RWPE2 (cell line): ENCODE data around the gene KIAA1671.

ENCODE experiments used
- ATAC-seq: fragments of 200-7000 bp; cut with Tn5 transposase; 3 replicates; pipeline ENCODE4 v1.9.1; 2021; ENCODE audit warnings: low read depth
- DNase-seq: peaks from one replicate; pipeline ENCODE4 v3.0.0-alpha.2; 2020; ENCODE audit warnings: low spot score
- H3K27ac ChIP-seq: fragments of 450-650 bp; 2 replicates; pipeline ENCODE4 v1.5.1; 2017; ENCODE audit warnings: mild to moderate bottlenecking; ENCODE audit not compliant: poor library complexity, severe bottlenecking
- H3K27me3 ChIP-seq: fragments of 250-450 bp; sonication (Bioruptor Pico); 2 replicates; pipeline ENCODE4 v1.5.1; 2021; ENCODE audit warnings: mild to moderate bottlenecking, moderate library complexity; ENCODE audit not compliant: insufficient read depth, poor library complexity, severe bottlenecking
- H3K36me3 ChIP-seq: fragments of 250-450 bp; sonication (Bioruptor Pico); 2 replicates; pipeline ENCODE4 v1.5.1; 2020; ENCODE audit warnings: low read depth, mild to moderate bottlenecking, moderate library complexity
- H3K4me1 ChIP-seq: fragments of 250-450 bp; sonication (Bioruptor Pico); 2 replicates; pipeline ENCODE4 v1.5.1; 2021; ENCODE audit warnings: mild to moderate bottlenecking, moderate library complexity; ENCODE audit not compliant: insufficient read depth, poor library complexity, severe bottlenecking
- H3K4me3 ChIP-seq: fragments of 250-450 bp; sonication (Bioruptor Pico); 2 replicates; pipeline ENCODE4 v1.5.1; 2021; ENCODE audit warnings: mild to moderate bottlenecking, moderate library complexity; ENCODE audit not compliant: severe bottlenecking
- H3K9me3 ChIP-seq: fragments of 250-450 bp; sonication (Bioruptor Pico); 2 replicates; pipeline ENCODE4 v1.5.1; 2021; ENCODE audit warnings: mild to moderate bottlenecking, moderate library complexity; ENCODE audit not compliant: severe bottlenecking
- CTCF ChIP-seq: fragments of 450-650 bp; IDR thresholded peaks from one replicate; pipeline ENCODE4 v1.5.1; 2017; ENCODE audit warnings: mild to moderate bottlenecking, moderate library complexity; ENCODE audit not compliant: poor library complexity, severe bottlenecking

Gene KIAA1671

GRCh38 chr22:24981066-24981465 is 28.6 kb downstream of the KIAA1671 start:
- Histone ChIP-seq H3K4me1 (peaks cover 57% of the 10 kb centered on the region), H3K4me3 (no peak overlapping the region), H3K9me3 (no peaks in the 10 kb centered on the region), H3K27me3 (no peaks in the 10 kb centered on the region), H3K27ac (peak overlapping the region; percentile 96), H3K36me3 (peaks cover 7% of the 10 kb centered on the region; the same call in 1 of the 2 replicates)
- ATAC-seq (no peak), DNase-seq (no peak)
- TF ChIP-seq CTCF = no peak

- ATAC-seq (no peak), DNase-seq (no peak)
- no peak overlapping the region for H3K4me3 ChIP-seq
- no peaks in the 10 kb centered on the region for H3K27me3 ChIP-seq
- H3K36me3 ChIP-seq = peaks cover 7% of the 10 kb centered on the region; the same call in 1 of the 2 replicates
- H3K27ac ChIP-seq = peak overlapping the region; percentile 96
- TF ChIP-seq CTCF = no peak
- no peaks in the 10 kb centered on the region for H3K9me3 ChIP-seq
- peaks cover 55% of the 10 kb centered on the region for H3K4me1 ChIP-seq
These were observed 29.1 kb downstream of the KIAA1671 start for GRCh38 chr22:24981656-24982055.

GRCh38 chr22:24982301-24983056 is 30.0 kb downstream of the KIAA1671 start:
- DNase-seq = no peak
- no peak overlapping the region for H3K4me3 ChIP-seq
- H3K27ac ChIP-seq = peak overlapping the region; percentile 96
- H3K36me3 ChIP-seq = peaks cover 10% of the 10 kb centered on the region
- H3K27me3 ChIP-seq = no peaks in the 10 kb centered on the region
- no peaks in the 10 kb centered on the region for H3K9me3 ChIP-seq
- H3K4me1 ChIP-seq = peaks cover 49% of the 10 kb centered on the region
- no peak for TF ChIP-seq CTCF
- no peak for ATAC-seq

- TF ChIP-seq CTCF = no peak
- Histone ChIP-seq H3K36me3 (peaks cover 11% of the 10 kb centered on the region), H3K4me1 (peaks cover 42% of the 10 kb centered on the region), H3K27ac (peak overlapping the region; percentile 96), H3K27me3 (no peaks in the 10 kb centered on the region), H3K4me3 (no peak overlapping the region), H3K9me3 (no peaks in the 10 kb centered on the region)
- ATAC-seq (no peak), DNase-seq (no peak)
These were observed 30.6 kb downstream of the KIAA1671 start for GRCh38 chr22:24983151-24983550.

GRCh38 chr22:24984122-24984521 is 31.6 kb downstream of the KIAA1671 start:
- no peak overlapping the region for H3K4me3 ChIP-seq
- peaks cover 42% of the 10 kb centered on the region for H3K4me1 ChIP-seq
- H3K27me3 ChIP-seq = no peaks in the 10 kb centered on the region
- ATAC-seq = no peak
- TF ChIP-seq CTCF = no peak
- peaks cover 7% of the 10 kb centered on the region for H3K36me3 ChIP-seq
- peak overlapping the region; percentile 96 for H3K27ac ChIP-seq
- H3K9me3 ChIP-seq = no peaks in the 10 kb centered on the region
- DNase-seq = no peak
